Epithelial cell of esophagus (primary cell): ENCODE measurements around the gene HTT.

Source experiments
- DNase-seq: peaks from one replicate; pipeline ENCODE4 v3.0.0; 2010; ENCODE audit warnings: low read depth
- H3K4me3 ChIP-seq: 2 replicates; pipeline ENCODE4 v1.5.1; 2011; ENCODE audit warnings: mild to moderate bottlenecking, low read length, control low read depth
- TF ChIP-seq, protein P1 (sequence below): IDR thresholded peaks from 2 replicates; pipeline ENCODE4 v1.5.1; 2011; ENCODE audit warnings: low read depth, mild to moderate bottlenecking, low read length, control low read depth, inconsistent platforms; ENCODE audit not compliant: insufficient read depth; ENCODE audit errors: missing control alignments

The HTT gene

GRCh38 chr4:3074078-3074845 lies at the start of gene HTT, which contains the start of gene HTT-AS:
HTT (plus strand) TSS chr4:3074681; CDS start chr4:3074826, 145 bp downstream.
HTT-AS (minus strand) TSS chr4:3074538.
- peak; percentile 94 for DNase-seq
- TF ChIP-seq, protein P1, sequence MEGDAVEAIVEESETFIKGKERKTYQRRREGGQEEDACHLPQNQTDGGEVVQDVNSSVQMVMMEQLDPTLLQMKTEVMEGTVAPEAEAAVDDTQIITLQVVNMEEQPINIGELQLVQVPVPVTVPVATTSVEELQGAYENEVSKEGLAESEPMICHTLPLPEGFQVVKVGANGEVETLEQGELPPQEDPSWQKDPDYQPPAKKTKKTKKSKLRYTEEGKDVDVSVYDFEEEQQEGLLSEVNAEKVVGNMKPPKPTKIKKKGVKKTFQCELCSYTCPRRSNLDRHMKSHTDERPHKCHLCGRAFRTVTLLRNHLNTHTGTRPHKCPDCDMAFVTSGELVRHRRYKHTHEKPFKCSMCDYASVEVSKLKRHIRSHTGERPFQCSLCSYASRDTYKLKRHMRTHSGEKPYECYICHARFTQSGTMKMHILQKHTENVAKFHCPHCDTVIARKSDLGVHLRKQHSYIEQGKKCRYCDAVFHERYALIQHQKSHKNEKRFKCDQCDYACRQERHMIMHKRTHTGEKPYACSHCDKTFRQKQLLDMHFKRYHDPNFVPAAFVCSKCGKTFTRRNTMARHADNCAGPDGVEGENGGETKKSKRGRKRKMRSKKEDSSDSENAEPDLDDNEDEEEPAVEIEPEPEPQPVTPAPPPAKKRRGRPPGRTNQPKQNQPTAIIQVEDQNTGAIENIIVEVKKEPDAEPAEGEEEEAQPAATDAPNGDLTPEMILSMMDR = peak; percentile 15
- peak within 1 kb of the TSS; percentile 93 for H3K4me3 ChIP-seq

GRCh38 chr4:3025881-3026280 lies 48.6 kb upstream of the HTT start:
- H3K4me3 ChIP-seq = no peak overlapping the region
- no peak for DNase-seq
- TF ChIP-seq, protein P1 = no peak

DNA sequence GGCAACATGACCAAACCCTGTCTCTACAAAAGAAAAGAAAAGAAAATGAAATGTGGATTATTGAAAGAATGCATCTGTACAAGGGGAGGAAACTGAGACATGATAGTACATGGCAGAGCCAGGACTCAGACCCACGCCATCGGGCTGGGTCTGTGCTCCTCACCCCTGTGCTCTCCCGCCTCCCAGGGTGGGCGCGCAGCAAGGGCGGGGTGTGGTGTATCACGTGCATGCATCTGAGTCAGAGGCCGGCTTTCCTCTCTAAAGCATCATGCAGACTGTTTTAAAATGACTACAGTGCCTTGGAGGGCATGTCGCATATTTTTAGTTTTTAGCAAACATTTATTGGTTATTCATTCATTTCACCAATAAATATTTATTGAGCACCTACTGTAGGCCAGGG lies 47.9 kb upstream of the HTT start:
- DNase-seq = no peak
- no peak overlapping the region for H3K4me3 ChIP-seq
- TF ChIP-seq, protein P1 = no peak

- TF ChIP-seq, protein P1 = no peak
Measured at GRCh38 chr4:3029464-3029863, 45.0 kb upstream of the HTT start.

DNA sequence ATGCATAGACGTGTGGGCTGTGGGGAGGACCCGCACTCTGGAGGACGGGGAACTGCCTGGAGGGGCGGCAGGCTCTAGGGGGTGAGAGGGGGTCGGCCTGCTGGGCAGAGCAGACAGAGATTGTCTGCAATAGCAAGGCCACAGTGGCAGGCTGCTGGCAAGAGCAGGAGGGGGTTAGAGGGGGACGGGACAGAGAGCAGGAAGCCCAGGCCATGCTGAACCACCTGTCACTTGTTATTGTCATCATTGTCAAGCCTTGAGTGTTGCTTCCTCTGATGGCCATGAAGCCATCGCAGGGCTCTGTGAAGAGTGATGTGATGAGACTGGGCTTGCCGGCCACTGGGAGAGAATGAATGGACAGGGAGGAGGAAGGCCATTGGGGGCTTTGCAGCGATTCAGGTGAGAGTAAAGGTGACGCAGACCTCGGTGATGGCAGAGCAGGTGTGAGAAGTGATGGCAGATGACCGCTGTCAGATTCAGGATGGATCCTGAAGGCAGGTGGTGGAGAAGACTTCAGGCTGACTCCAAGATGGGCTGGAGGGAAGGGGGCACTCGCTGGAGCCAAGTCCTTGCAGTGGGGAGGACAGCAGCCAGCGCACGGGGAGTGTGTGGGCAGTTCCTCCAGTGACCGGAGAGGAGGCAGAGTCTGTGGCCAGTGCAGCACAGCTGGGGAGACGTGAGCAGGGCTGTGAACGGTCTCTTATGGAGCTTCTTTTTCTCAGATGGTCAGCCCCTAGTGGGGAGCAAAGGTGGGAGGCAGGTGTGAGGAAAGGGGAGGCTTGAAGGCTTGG lies 43.7 kb upstream of the HTT start:
- no peak for DNase-seq
- TF ChIP-seq, protein P1 = no peak
- H3K4me3 ChIP-seq = no peak overlapping the region

More at GRCh38 chr4:3029464-3029863, 45.0 kb upstream of the HTT start:
- no peak for DNase-seq
- no peak overlapping the region for H3K4me3 ChIP-seq

GRCh38 chr4:3031357-3032082 lies 43.0 kb upstream of the HTT start:
- peak; percentile 32 for DNase-seq

More at GRCh38 chr4:3031357-3032082, 43.0 kb upstream of the HTT start:
- H3K4me3 ChIP-seq = no peak overlapping the region
- TF ChIP-seq, protein P1 = no peak
